ENCODE data around the gene JKAMP.

JKAMP gene

GRCh38 chr14:59540852-59541251 is 56.5 kb downstream of the JKAMP start:
- DNase-seq (ENCODE audit: low spot score), result no peak

GRCh38 chr14:59541731-59542130 is 57.4 kb downstream of the JKAMP start:
- DNase-seq (ENCODE audit: low spot score), result no peak

GRCh38 chr14:59543873-59544272 is 59.6 kb downstream of the JKAMP start:
- DNase-seq (ENCODE audit: low spot score), result no peak

- DNase-seq (ENCODE audit: low spot score), result no peak
Measured at GRCh38 chr14:59547310-59547709, 63.0 kb downstream of the JKAMP start.
